GM19239 (cell line): ENCODE results near the gene ICA1.
"Not testable (repeated sequence)": the region's sequence is repeated elsewhere in the genome, so short reads cannot be mapped to it uniquely, and the experiment has no call there.

Experiments
- DNase-seq: peaks from one replicate; pipeline ENCODE4 v3.0.0; 2011; ENCODE audit warnings: low spot score; ENCODE audit not compliant: insufficient read length
- FAIRE-seq: peaks from 2 replicates; lab custom pipeline; 2011; peaks lifted over from hg19 to GRCh38; lab: Jason Lieb, UNC

The ICA1 gene

DNA sequence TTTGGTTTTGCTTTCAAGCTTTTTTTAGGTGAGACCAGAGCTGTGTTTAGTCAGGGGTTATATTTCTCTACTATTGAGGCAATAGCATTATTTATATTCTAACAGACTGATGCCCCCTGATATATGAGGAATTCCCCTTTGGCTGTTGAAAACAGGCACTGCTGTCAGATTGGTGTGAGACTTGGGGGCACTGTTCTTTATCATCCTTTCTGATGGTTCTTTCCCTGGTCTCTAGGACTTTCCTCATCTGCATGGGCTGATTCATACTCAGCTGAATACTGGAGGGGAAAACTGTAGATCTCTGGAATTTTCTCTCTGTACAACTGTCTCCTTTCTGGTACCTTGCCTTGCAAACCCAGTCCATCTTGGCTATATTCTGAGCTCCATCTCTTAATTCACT, 10.0 kb upstream of the ICA1 start:
- FAIRE-seq = no peak
- no peak for DNase-seq

GRCh38 chr7:8263048-8263447, 1.1 kb upstream of the ICA1 start:
- no peak for DNase-seq
- FAIRE-seq = no peak

GRCh38 chr7:8260871-8261694, 884 bp downstream of the ICA1 start:
- FAIRE-seq (peak; percentile 26), DNase-seq (peak; percentile 9)

- FAIRE-seq (no peak), DNase-seq (no peak)
Observed at GRCh38 chr7:8259586-8260222, 2.3 kb downstream of the ICA1 start.

DNA sequence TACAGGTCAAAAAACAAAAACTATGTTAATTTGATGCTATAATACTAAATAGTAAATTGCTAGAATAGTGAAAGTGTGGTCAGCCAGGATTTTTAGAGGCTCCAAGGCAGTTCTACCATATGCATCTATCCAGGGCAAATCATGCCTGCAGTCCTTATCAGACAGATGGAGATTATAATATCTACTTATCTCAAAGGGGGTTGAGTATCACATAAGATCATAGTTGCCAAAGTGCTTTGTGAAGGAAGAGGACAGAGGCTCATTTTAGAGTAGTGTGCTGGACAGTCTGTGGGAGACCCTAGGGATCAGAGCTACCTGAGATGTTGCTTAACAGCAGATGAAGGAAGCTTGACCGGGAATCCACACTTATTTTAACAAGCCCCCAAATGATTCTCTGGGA, 3.2 kb downstream of the ICA1 start:
- DNase-seq (no peak), FAIRE-seq (no peak)

- no peak for DNase-seq
- no peak for FAIRE-seq
Observed at GRCh38 chr7:8258166-8258565, 3.8 kb downstream of the ICA1 start.

GRCh38 chr7:8255680-8256655, 6.0 kb downstream of the ICA1 start:
- no peak for FAIRE-seq
- no peak for DNase-seq

DNA sequence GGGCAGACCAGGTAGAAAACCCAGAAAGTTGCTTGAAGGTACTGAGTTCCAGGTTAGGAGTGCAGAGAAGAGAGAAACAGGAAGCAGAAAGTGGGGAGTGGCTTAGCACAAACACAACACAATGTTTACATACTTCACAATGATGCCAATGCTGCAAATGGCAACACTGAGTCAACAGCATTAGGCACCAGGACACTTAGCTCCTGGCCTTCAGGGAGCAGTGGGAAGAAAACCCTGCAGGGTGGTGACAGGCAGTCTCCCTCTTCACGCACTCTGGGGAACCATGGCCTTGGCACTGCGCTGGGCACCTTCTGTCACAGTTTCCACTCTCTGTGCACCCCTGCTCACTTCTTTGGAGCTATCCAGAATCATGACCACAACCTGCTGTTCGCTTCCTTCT, 7.3 kb downstream of the ICA1 start:
- DNase-seq (no peak), FAIRE-seq (no peak)

GRCh38 chr7:8254215-8254614, 7.8 kb downstream of the ICA1 start:
- no peak for FAIRE-seq
- DNase-seq = no peak

DNA sequence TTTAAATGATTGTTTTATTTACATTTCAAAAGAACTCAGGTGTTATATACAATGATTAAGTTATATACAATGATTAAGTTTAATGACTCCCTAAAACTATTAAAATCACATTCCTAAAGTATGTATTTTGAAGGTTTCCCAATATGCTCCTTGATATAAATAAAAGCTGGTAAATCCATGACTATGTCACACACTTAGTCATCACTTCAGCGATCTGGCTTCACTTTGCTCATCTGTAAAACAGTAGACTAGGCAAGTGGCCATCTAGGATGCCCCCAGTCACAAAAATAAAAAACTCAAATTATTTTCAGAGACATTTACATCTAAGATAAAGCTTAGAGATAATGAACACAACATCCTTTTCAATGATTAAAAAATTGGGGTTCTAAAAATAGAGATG, 10.8 kb downstream of the ICA1 start:
- FAIRE-seq (no peak), DNase-seq (no peak)

- FAIRE-seq (no peak), DNase-seq (no peak)
Observed at GRCh38 chr7:8250547-8250946, 11.4 kb downstream of the ICA1 start.

DNA sequence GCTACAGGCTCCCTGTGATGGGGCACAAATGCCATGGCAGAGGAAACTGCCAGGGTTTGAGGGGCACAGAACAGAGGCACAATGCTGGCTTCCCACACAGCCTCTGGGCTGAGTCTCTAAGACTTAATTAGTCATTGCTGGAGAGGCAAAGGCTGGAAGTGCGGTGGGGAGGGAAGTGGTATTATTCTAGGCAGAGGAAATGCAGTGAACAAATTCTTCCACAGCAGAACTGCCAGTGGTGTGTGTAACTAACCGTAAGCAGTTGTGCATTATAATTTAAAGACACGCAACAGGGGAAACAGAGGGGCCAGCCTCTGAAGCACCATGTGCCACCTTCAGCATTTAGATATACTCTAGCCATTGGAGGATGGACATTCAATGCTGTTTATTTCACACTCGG, 12.8 kb downstream of the ICA1 start:
- FAIRE-seq = no peak
- no peak for DNase-seq

DNA sequence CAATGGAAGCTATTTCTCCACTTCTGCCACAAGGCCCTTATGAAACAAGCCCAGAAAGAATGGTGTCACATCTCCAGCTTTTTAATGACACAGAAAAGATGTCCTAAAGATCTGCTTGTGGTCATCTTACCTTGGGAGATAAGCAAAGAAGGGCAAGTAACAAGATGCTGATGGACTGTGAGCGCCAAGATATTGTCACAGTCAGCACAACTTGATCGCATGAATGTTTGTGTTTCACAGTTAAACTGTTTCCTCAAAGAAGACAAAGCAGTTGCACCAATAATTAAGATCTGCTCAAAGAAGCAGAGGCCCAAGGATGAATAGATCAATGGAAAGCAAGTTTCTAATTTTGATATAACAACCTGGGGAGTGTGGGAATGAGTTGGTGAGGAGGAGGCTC, 15.9 kb downstream of the ICA1 start:
- DNase-seq (no peak), FAIRE-seq (no peak)

DNA sequence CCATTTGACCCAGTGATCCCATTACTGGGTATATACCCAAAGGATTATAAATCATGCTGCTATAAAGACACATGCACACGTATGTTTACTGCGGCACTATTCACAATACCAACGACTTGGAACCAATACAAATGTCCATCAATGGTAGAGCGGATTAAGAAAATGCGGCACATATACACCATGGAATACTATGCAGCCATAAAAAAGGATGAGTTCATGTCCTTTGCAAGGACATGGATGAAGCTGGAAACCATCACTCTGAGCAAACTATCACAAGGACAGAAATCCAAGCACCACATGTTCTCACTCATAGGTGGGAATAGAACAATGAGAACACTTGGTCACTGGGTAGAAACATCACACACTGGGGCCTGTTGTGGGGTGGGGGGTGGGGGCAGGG, 16.9 kb downstream of the ICA1 start:
- not testable (repeated sequence) for DNase-seq, FAIRE-seq

GRCh38 chr7:8243059-8243458, 18.9 kb downstream of the ICA1 start:
- not testable (repeated sequence) for FAIRE-seq, DNase-seq

DNA sequence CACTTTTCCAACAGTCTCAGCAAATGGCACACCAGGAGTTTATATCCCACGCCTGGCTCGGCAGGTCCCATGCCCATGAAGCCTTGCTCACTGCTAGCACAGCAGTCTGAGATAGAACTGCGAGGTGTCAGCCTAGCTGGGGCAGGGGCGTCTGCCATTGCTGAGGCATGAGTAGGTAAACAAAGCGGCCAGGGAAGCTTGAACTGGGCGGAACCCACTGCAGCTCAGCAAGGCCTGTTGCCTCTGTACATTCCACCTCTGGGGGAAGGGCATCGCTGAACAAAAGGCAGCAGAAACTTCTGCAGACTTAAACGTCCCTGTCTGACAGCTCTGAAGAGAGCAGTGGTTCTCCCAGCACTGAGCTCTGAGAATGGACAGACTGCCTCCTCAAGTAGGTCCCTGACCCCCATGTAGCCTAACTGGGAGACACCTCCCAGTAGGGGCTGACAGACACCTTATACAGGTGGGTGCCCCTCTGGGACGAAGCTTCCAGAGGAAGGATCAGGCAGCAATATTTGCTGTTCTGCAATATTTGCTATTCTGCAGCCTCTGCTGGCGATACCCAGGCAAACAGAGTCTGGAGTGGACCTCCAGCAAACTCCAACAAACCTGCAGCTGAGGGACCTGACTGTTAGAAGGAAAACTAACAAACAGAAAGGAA, 22.1 kb downstream of the ICA1 start:
- FAIRE-seq, DNase-seq: not testable (repeated sequence)

GRCh38 chr7:8236780-8237407, 25.1 kb downstream of the ICA1 start:
- FAIRE-seq (no peak), DNase-seq (no peak)

- DNase-seq (no peak), FAIRE-seq (no peak)
Observed at GRCh38 chr7:8232999-8233847, 28.7 kb downstream of the ICA1 start.

GRCh38 chr7:8229927-8230326, 32.0 kb downstream of the ICA1 start:
- DNase-seq (no peak), FAIRE-seq (no peak)
